Activated CD8-positive, alpha-beta memory T cell treated with anti-CD3 and anti-CD28 coated beads for 1 hour (primary cell): ENCODE results near the gene FHIT.

Experiments
- DNase-seq, 2 donors: peaks; one replicate each; pipeline ENCODE4 v3.0.0-alpha.2; 2020; ENCODE audit warnings: low read depth in 1 of 2; ENCODE audit errors: extremely low read depth in 1 of 2

The FHIT gene

DNA sequence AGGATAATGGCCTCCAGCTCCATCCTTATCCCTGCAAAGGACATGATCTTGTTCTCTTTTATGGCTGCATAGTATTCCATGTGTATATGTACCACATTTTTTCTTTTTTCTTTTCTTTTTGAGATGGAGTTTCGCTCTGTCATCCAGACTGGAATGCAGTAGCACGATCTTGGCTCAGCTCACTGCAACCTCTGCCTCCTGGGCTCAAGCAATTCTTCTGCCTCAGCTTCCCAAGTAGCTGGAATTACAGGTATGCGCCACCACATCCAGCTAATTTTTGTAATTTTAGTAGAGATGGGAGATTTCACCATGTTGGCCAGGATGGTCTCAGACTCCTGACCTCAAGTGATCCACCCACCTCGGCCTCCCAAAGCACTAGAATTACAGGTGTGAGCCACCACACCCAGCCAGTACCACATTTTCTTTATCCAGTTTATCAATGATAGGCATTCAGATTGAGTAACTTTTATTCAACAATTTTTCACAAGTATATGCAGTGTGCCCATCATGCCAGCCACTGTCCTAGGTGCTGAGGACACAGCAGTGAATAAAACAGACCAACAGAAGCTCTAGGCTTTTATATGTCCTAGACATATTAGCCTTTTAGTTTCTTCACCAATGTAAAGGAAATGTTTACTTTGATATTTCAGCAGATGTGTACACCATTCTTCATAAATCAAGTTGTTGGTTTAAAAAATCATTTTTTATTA is 815.2 kb downstream of the FHIT start:
- no peak for DNase-seq

- no peak for DNase-seq
Observed at GRCh38 chr3:60434950-60435349, 816.3 kb downstream of the FHIT start.

- DNase-seq = no peak
Observed at GRCh38 chr3:60434323-60434722, 816.9 kb downstream of the FHIT start.

DNA sequence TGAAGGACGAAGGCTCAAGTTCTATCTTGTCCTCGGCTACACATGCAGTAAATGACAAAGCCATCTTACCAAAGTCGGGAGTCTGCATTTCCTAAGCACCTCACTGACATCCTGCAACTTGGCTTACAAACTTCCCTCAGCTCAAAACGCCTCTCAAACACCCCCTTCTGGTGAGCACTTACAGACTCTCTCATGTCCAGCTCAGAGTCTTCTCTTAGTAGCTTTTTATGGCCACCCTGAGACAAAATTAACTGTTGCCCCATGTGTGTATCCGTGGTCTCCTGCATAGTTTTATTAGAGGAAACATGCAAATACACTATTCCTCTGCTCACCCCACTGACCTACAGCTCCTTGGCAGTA is 819.7 kb downstream of the FHIT start:
- DNase-seq = no peak

DNA sequence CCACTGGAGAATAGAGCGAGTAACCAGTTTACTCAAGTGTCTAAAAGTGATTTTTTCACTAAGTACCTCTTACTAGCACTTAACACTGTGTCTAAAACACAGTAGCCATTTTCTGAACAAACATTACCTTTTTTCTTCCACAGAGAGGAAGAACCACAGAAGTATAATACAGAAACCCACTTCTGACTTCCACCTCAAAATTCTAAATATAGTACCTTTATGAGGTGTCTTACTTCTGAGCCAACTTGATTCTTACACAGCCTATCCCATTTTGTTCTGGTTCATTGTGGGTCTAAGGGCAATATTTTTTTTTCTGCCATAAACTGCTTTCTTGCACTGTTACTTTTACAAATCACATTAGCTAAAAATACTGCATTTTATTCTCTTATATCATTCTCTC is 821.0 kb downstream of the FHIT start:
- DNase-seq = no peak

DNA sequence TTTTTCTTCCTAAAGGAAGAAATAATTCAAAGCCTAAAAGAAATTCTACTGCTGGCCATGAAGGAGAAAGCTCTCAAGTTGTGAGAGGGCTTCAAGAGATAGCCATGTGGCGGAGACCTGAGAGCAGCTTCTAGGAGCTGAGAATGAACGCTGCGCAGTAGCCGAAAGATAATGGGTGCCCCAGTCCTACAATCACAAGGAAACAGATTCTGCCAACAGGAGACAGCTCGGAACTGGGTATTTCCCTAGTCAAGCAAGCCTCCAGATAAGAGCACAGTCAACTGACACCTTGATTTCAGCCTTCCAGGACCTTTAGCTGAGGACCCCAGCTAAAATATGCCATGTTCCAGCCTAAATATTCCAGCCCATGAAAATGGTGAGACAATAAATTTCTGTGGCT is 824.1 kb downstream of the FHIT start:
- DNase-seq = no peak

GRCh38 chr3:60424942-60425341 is 826.3 kb downstream of the FHIT start:
- DNase-seq = no peak

DNA sequence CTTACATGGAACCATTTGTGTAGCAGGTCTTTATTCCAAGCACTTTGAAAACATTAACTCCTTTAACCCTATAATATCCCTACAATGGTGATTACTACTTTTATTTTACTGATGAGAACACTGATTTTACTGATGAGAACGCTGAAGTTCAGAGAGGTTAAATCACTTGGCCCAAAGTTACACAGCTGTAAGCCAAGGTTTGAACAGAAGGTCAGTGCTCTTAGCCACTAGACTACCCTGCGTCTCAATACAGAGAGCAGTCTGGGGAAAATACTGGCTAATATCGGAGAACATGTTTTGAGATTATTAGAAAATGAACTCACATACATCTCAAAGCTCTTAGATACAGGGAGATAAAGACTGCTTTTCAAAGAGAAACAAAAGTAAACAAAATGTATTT is 827.2 kb downstream of the FHIT start:
- no peak for DNase-seq

- no peak for DNase-seq
Observed at GRCh38 chr3:60423556-60423955, 827.7 kb downstream of the FHIT start.

- no peak for DNase-seq
Observed at GRCh38 chr3:60421749-60422446, 829.4 kb downstream of the FHIT start.

DNA sequence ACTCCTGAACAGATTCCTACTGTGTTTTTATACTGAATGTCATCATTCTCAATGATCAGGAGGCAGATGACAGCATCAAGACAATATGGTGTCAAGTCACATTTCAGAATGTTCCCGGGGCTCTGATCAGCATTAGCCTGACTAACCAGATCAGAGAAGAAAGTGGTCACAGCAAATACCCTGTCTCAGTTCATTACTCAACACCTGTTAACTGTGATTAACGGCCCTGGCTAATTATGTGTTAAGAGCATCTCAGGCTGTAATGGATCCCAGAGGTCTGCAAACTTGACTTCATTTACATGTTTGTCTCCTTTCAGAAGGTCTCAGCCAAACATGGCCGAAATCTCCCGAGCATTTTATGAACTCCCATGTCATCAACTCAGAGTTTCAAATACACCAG is 833.7 kb downstream of the FHIT start:
- DNase-seq = no peak

GRCh38 chr3:60414011-60414410 is 837.2 kb downstream of the FHIT start:
- no peak for DNase-seq

- DNase-seq = no peak
Observed at GRCh38 chr3:60413551-60413950, 837.7 kb downstream of the FHIT start.

DNA sequence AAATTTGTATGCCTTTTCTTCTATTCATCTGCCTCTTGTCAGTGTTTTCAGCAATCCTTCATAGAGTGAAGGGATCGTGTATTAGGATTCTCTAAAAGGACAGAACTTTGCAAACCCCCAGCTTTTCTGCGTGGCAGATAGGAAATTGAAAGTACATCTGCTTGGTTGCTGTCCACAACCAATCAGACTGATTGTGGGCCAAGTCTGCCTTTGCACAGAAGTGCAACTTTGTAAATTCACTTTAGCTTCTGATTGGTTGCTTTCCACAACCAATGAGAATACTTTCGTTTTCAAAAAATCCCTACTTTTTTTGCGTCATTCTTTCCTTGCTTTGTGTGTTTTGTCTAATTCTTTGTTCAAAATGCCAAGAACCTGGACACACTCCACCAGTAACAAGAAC is 847.4 kb downstream of the FHIT start:
- no peak for DNase-seq

- no peak for DNase-seq
Observed at GRCh38 chr3:60402931-60403330, 848.3 kb downstream of the FHIT start.

DNA sequence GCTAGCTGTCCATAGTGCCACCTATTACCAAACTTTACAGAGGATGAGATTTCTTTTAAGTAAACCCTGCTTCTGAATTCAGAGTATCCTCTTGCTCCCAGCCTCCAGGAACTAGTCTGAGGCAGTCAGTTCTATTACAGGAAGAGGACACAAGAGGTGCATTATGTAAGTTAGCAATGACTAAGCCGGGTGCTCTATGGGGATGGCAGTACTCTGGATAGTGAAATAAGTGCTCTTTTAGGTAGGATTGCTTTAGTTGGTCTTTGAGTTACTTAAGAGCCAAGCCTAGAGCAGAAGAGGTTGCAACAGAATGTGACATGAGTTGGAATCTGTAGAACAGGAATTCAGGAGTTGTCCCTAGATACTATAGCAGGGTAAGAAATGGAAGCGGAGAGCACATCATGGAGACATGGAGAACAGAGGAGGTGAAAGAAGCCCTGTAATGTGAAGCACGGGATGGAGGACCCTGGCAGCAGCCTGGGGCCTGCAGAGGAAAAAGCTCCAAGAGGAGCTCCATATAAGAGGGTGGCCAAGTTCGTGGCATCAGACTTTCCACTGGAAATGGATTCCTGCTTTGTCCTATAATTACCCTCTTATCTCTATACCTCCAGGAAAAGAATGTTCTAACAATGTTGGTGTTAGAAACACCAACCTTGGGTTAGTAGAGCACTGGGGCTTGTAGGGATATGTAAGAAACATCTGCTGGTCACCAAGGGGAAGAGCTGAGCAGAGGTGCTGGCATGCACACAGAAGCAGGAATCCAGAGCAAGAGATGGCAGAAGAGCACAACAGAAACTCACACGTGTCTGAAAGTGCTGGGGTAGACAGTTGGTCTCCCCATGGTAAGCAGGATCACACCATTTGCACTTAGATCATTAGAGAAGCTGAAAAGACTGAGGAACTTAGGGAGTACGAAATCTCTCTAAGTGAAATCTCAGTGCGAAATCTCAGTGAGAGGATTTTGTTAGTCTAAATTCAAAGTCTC is 851.1 kb downstream of the FHIT start:
- no peak for DNase-seq

GRCh38 chr3:60399292-60399691 is 852.0 kb downstream of the FHIT start:
- no peak for DNase-seq

- DNase-seq = no peak
Observed at GRCh38 chr3:60395173-60395762, 856.0 kb downstream of the FHIT start.

DNA sequence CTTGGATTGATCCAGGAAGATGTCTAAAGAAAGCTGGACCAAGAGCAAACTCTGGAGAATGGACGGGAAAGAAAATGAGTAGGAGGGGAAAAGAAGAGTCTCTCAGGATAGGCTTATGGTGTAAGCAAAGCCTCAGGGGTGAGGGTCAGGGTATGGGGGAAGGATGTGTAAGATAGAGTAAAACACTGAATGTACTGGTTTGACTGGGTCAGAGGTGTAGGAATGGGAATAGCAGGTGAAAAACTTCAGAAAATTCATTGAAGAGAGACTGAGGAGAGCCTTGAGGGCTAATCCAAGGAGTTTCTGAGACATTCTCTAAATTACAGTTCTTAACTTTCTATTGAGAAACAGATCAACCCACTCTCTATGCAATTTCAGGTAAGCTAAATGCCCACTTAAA is 857.3 kb downstream of the FHIT start:
- no peak for DNase-seq

DNA sequence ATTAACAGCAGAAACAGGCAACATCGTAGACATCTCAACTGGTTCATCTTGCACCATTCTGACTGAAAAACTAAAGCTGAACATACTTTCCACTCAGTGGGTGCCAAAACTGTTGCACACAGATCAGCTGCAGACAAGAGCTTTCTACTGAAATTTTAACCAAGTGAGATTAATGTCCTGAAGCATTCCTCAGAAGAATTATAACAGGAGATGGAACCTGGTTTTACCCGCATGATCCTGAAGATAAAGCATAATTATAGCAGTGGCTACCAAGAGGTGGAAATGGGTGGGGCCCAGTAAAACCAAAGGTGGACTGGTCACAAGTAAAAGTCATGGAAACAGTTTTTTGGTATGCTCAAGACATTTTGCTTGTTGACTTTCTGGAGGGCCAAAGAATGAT is 858.8 kb downstream of the FHIT start:
- no peak for DNase-seq

DNA sequence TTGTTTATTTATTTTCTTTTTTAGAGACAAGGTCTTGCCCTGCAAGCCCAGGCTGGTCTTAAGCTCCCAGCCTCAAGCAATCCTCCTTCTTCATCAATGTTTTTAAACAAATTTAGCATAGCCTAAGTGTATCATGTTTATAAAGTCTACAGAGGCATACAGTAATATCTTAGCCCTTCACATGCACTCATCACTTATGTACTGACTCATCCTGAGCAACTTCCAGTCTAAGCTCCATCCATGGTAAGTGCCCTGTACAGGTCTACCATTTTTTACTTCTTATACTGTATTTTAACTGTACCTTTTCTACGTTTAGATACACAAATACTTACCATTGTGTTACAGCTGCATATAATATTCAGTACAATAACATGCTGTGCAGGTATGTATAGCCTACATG is 860.0 kb downstream of the FHIT start:
- no peak for DNase-seq
